Osteocyte (in vitro differentiated cells): ENCODE results near the gene SLC35F5. TPM values are rescaled to one million over a fixed set of nuclear protein-coding genes. Genes with fewer than 3 reads are reported as not detected.

ENCODE experiments used
- DNase-seq: peaks from one replicate; pipeline ENCODE4 v3.0.0; 2021; ENCODE audit warnings: mixed read lengths; ENCODE audit not compliant: unreplicated experiment; ENCODE audit errors: extremely low spot score
- H3K27ac Mint-ChIP-seq: one replicate; pipeline ENCODE4 v1.8.0; 2021; ENCODE audit warnings: mild to moderate bottlenecking, mixed read lengths; ENCODE audit not compliant: unreplicated experiment
- H3K27me3 Mint-ChIP-seq: one replicate; pipeline ENCODE4 v1.8.0; 2021; ENCODE audit warnings: mixed read lengths; ENCODE audit not compliant: unreplicated experiment
- H3K36me3 Mint-ChIP-seq: one replicate; pipeline ENCODE4 v1.8.0; 2021; ENCODE audit warnings: mixed read lengths; ENCODE audit not compliant: unreplicated experiment
- H3K4me1 Mint-ChIP-seq: one replicate; pipeline ENCODE4 v1.8.0; 2021; ENCODE audit warnings: mixed read lengths; ENCODE audit not compliant: unreplicated experiment
- H3K4me3 Mint-ChIP-seq: one replicate; pipeline ENCODE4 v1.8.0; 2021; ENCODE audit warnings: mild to moderate bottlenecking, moderate library complexity, mixed read lengths; ENCODE audit not compliant: unreplicated experiment
- H3K9me3 Mint-ChIP-seq: one replicate; pipeline ENCODE4 v1.8.0; 2021; ENCODE audit warnings: mixed read lengths; ENCODE audit not compliant: unreplicated experiment
- total RNA-seq: library from RNA; stranded (reverse); gene quantifications from 2 replicates; pipeline ENCODE4 v1.2.1, GENCODE V29; 2021
- TF ChIP-seq, protein P1 (sequence below): fragments of 200-600 bp; sonication (generic); IDR thresholded peaks from 2 replicates; pipeline ENCODE4 v1.5.0; 2021; ENCODE audit warnings: antibody characterized with exemption, mild to moderate bottlenecking, moderate library complexity

SLC35F5 gene
- total RNA-seq, 1 donor from 2014 or later, result 83.4 TPM

DNA sequence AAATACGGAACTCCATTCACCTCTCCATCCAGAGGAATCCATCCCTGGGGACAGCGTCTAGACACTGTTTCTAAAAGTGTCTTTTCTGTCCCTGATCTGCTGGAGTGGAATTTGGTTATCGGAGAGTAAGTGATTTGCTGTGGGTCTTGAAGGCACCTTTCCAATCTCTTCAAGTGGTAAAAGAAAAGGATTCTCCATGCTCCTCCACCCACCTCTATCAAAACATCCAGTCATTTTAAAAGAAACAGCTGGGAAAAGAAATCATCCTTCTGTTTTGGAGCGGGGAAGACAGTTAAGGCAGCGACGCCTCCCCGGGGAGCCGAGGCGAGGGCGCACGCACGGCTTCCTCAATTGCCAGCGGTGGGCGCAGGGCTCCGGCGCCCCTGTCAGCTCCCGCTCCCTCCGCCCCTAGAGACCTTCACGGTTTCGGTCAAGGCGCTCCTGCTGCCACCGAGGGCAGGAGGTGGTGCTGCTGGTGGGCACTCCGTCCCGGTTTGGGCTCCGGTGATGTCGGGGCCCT is 547 bp downstream of the SLC35F5 start:
- H3K9me3 Mint-ChIP-seq, result no peaks in the 10 kb centered on the region
- peaks cover 10% of the 10 kb centered on the region for H3K36me3 Mint-ChIP-seq
- peaks cover 42% of the 10 kb centered on the region for H3K4me1 Mint-ChIP-seq
- peak overlapping the region; percentile 100 for H3K4me3 Mint-ChIP-seq
- peak overlapping the region; percentile 90 for H3K27ac Mint-ChIP-seq
- TF ChIP-seq, protein P1, sequence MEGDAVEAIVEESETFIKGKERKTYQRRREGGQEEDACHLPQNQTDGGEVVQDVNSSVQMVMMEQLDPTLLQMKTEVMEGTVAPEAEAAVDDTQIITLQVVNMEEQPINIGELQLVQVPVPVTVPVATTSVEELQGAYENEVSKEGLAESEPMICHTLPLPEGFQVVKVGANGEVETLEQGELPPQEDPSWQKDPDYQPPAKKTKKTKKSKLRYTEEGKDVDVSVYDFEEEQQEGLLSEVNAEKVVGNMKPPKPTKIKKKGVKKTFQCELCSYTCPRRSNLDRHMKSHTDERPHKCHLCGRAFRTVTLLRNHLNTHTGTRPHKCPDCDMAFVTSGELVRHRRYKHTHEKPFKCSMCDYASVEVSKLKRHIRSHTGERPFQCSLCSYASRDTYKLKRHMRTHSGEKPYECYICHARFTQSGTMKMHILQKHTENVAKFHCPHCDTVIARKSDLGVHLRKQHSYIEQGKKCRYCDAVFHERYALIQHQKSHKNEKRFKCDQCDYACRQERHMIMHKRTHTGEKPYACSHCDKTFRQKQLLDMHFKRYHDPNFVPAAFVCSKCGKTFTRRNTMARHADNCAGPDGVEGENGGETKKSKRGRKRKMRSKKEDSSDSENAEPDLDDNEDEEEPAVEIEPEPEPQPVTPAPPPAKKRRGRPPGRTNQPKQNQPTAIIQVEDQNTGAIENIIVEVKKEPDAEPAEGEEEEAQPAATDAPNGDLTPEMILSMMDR, result no peak
- DNase-seq, result no peak
- no peaks in the 10 kb centered on the region for H3K27me3 Mint-ChIP-seq

- H3K36me3 Mint-ChIP-seq, result peaks cover 14% of the 10 kb centered on the region
- TF ChIP-seq, protein P1, result no peak
- H3K27me3 Mint-ChIP-seq, result no peaks in the 10 kb centered on the region
- peaks cover 35% of the 10 kb centered on the region for H3K4me1 Mint-ChIP-seq
- H3K9me3 Mint-ChIP-seq, result no peaks in the 10 kb centered on the region
- H3K27ac Mint-ChIP-seq, result peak overlapping the region; percentile 90
- peak overlapping the region; percentile 100 for H3K4me3 Mint-ChIP-seq
- DNase-seq, result no peak
Observed at GRCh38 chr2:113755035-113755834, 1.2 kb downstream of the SLC35F5 start.

- TF ChIP-seq, protein P1, result no peak
- Mint-ChIP-seq H3K27ac (no peak overlapping the region), H3K4me1 (peaks cover 31% of the 10 kb centered on the region), H3K9me3 (no peaks in the 10 kb centered on the region), H3K27me3 (no peaks in the 10 kb centered on the region), H3K36me3 (peaks cover 17% of the 10 kb centered on the region), H3K4me3 (peak overlapping the region; percentile 100)
- no peak for DNase-seq
Observed at GRCh38 chr2:113754160-113754559, 2.3 kb downstream of the SLC35F5 start.

GRCh38 chr2:113750385-113750784 is 6.1 kb downstream of the SLC35F5 start:
- TF ChIP-seq, protein P1, result no peak
- no peak overlapping the region for H3K4me3 Mint-ChIP-seq
- no peak for DNase-seq
- peaks cover 21% of the 10 kb centered on the region for H3K4me1 Mint-ChIP-seq
- H3K36me3 Mint-ChIP-seq, result peaks cover 29% of the 10 kb centered on the region
- H3K9me3 Mint-ChIP-seq, result no peaks in the 10 kb centered on the region
- no peaks in the 10 kb centered on the region for H3K27me3 Mint-ChIP-seq
- no peak overlapping the region for H3K27ac Mint-ChIP-seq

DNA sequence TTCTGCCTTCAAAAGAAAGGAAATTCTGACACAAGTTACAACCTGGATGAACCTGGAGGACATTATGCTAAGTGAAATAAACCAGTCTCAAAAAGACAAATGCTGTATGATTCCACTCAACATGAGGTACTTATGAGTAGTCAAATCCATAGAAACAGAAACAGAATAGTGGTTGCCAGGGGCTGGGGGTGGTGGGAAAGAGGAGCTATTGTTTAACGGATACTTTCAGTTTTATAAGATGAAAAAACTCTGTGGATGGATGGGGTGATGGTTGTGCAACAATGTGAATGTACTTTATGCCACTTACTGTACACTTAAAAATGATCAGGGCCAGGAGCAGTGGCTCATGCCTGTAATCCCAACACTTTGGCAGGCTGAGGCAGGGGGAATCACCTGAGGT is 15.4 kb downstream of the SLC35F5 start:
- Mint-ChIP-seq H3K27me3 (no peaks in the 10 kb centered on the region), H3K36me3 (peaks cover 66% of the 10 kb centered on the region), H3K9me3 (no peaks in the 10 kb centered on the region), H3K4me1 (no peaks in the 10 kb centered on the region), H3K4me3 (no peak overlapping the region), H3K27ac (no peak overlapping the region)
- TF ChIP-seq, protein P1, result no peak
- no peak for DNase-seq
